ENCODE measurements around the gene ADCY4. TPM values are rescaled to one million over a fixed set of nuclear protein-coding genes. Genes with fewer than 3 reads are reported as not detected.

ADCY4 gene
- total and polyA plus RNA-seq, 3 donors from 2014 or later, result 10.0 to 23.1 (median 13.9) TPM

GRCh38 chr14:24291446-24292117 lies 43.3 kb downstream of the ADCY4 start:
- Histone ChIP-seq H3K4me1 (no peaks in the 10 kb centered on the region), H3K27ac (no peak overlapping the region), H3K4me3 (no peak overlapping the region), H3K9me3 (no peaks in the 10 kb centered on the region), H3K27me3 (no peaks in the 10 kb centered on the region), H3K36me3 (ENCODE audit: low read depth, missing control alignments) (no peaks in the 10 kb centered on the region)
- 81 to 91% methylated on average over 3 of the region's 3 CpGs for WGBS, 2 donors
- no peak for TF ChIP-seq POLR2A (IDR thresholded peaks at IDR 0.05)
- TF ChIP-seq CTCF (IDR thresholded peaks at IDR 0.05), result no peak
- no peak for DNase-seq
- intact Hi-C loops (cut with DNase I; ENCODE audit: low total_unique reads), result no loop called here

- no peaks in the 10 kb centered on the region for H3K9me3 ChIP-seq
- DNase-seq, result no peak
- H3K4me1 ChIP-seq, result no peaks in the 10 kb centered on the region
- intact Hi-C loops (cut with DNase I; ENCODE audit: low total_unique reads), result no loop called here
- H3K4me3 ChIP-seq, result no peak overlapping the region
- no peaks in the 10 kb centered on the region for H3K27me3 ChIP-seq
- TF ChIP-seq CTCF (IDR thresholded peaks at IDR 0.05), result no peak
- no peak for TF ChIP-seq POLR2A (IDR thresholded peaks at IDR 0.05)
- WGBS, 2 donors, result 81 to 90% methylated on average over 8 to 9 of the region's 9 CpGs
- no peaks in the 10 kb centered on the region for H3K36me3 ChIP-seq (ENCODE audit: low read depth, missing control alignments)
- H3K27ac ChIP-seq, result no peak overlapping the region
Observed at GRCh38 chr14:24290746-24291145, 44.1 kb downstream of the ADCY4 start.

GRCh38 chr14:24289649-24290280 lies 45.1 kb downstream of the ADCY4 start:
- no peak for TF ChIP-seq CTCF (IDR thresholded peaks at IDR 0.05)
- TF ChIP-seq POLR2A (IDR thresholded peaks at IDR 0.05), result no peak
- 79 to 85% methylated on average over 6 of the region's 6 CpGs for whole genome bisulfite sequencing, 2 donors
- no peaks in the 10 kb centered on the region for H3K9me3 ChIP-seq
- H3K27me3 ChIP-seq, result no peaks in the 10 kb centered on the region
- H3K27ac ChIP-seq, result no peak overlapping the region
- no peaks in the 10 kb centered on the region for H3K4me1 ChIP-seq
- no peaks in the 10 kb centered on the region for H3K36me3 ChIP-seq (ENCODE audit: low read depth, missing control alignments)
- DNase-seq, result no peak
- intact Hi-C loops (cut with DNase I; ENCODE audit: low total_unique reads), result no loop called here
- no peak overlapping the region for H3K4me3 ChIP-seq

GRCh38 chr14:24286996-24287395 lies 47.9 kb downstream of the ADCY4 start:
- WGBS, 2 donors, result 96 to 100% methylated on average over 5 of the region's 5 CpGs
- no peaks in the 10 kb centered on the region for H3K27me3 ChIP-seq
- H3K4me3 ChIP-seq, result no peak overlapping the region
- intact Hi-C loops (cut with DNase I; ENCODE audit: low total_unique reads), result no loop called here
- no peak overlapping the region for H3K27ac ChIP-seq
- TF ChIP-seq CTCF (IDR thresholded peaks at IDR 0.05) (no peak), POLR2A (IDR thresholded peaks at IDR 0.05) (no peak)
- no peaks in the 10 kb centered on the region for H3K9me3 ChIP-seq
- no peak for DNase-seq
- no peaks in the 10 kb centered on the region for H3K4me1 ChIP-seq
- no peaks in the 10 kb centered on the region for H3K36me3 ChIP-seq (ENCODE audit: low read depth, missing control alignments)

- H3K4me1 ChIP-seq, result no peaks in the 10 kb centered on the region
- no peaks in the 10 kb centered on the region for H3K9me3 ChIP-seq
- H3K27me3 ChIP-seq, result no peaks in the 10 kb centered on the region
- intact Hi-C loops (cut with DNase I; ENCODE audit: low total_unique reads), result no loop called here
- no peak overlapping the region for H3K4me3 ChIP-seq
- no peaks in the 10 kb centered on the region for H3K36me3 ChIP-seq (ENCODE audit: low read depth, missing control alignments)
- no peak overlapping the region for H3K27ac ChIP-seq
- 84 to 94% methylated on average over 4 of the region's 4 CpGs for WGBS, 2 donors
- no peak for DNase-seq
- no peak for TF ChIP-seq POLR2A (IDR thresholded peaks at IDR 0.05)
Observed at GRCh38 chr14:24285351-24285750, 49.5 kb downstream of the ADCY4 start.

Data from testis (tissue), 3 donors.